Mesenteric fat pad (tissue), 1 donor: ENCODE data around the gene CYB5B. TPM values are rescaled to one million over a fixed set of nuclear protein-coding genes. Genes with fewer than 3 reads are reported as not detected.
A peak's percentile ranks its signal among the peaks of the same experiment; 100 is the strongest.
"Not testable (repeated sequence)": the region's sequence is repeated elsewhere in the genome, so short reads cannot be mapped to it uniquely, and the experiment has no call there.

Experiments
- DNase-seq: peaks from one replicate; pipeline ENCODE4 v3.0.0-alpha.2; 2020; ENCODE audit warnings: low spot score
- total RNA-seq: library from RNA; stranded (reverse); fragmentation: NEBNext Ultra II Directional; extraction: Animal tissue kit (Norgen Biotek cat#: 25700); gene quantifications from one replicate; pipeline ENCODE4 v1.2.1, GENCODE V29; 2021
- donor health status: DM: yes; HTN: yes; CAD: no.

The CYB5B gene
- total RNA-seq, 1 donor from 2014 or later = 62.5 TPM

DNA sequence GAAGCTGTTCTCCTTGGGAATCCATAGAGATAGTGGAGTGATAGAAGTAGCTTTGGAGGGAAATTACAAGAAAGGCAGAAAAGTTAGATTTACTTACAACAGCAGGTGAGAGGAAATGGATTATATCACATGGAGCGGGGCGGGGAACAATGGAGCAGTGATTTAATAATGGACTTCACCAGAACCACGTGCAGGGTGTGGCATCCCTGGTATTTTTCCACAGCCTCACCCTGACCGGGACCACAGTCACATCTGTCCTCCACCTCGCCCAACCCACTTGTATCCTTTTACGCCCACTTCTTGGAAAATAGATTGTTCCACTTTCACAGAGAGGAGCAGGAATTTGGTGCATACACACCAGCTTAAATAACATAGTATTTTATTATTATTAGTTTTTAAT is 15.9 kb upstream of the CYB5B start:
- DNase-seq = no peak

DNA sequence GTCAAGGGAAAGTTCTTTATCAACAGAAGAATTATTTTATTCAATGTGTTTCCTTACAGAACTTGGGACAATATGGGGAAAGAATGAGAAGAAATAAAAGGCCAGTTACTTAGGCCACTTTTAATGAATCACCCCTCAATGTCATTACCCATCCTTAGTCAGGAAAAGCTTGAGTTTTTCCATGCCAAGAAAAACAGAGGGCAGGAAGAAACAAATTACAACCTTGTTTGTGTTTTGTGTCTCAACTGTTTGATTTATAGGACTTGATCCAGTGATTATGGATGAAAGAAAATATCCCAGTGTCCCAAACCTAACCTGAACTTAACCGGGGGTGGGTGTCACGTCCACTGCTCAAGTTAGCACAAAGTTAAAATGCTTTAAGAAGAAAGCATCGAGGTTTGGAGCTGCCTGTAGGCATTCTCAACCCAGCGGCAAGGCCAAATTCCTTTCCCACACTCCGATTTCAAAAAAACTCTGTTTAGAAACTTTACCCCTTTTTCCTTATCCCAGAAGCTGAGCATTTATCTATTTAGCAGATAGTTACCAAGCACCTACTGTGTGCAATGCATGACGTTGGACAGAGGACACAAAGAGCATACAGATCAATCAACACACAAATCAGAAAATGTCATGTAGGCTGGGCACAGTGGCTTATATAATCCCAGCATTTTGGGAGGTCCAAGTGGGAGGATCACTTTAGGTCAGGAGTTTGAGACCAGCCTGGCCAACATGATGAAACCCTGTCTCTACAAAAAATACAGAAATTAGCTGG is 14.0 kb upstream of the CYB5B start:
- no peak for DNase-seq

DNA sequence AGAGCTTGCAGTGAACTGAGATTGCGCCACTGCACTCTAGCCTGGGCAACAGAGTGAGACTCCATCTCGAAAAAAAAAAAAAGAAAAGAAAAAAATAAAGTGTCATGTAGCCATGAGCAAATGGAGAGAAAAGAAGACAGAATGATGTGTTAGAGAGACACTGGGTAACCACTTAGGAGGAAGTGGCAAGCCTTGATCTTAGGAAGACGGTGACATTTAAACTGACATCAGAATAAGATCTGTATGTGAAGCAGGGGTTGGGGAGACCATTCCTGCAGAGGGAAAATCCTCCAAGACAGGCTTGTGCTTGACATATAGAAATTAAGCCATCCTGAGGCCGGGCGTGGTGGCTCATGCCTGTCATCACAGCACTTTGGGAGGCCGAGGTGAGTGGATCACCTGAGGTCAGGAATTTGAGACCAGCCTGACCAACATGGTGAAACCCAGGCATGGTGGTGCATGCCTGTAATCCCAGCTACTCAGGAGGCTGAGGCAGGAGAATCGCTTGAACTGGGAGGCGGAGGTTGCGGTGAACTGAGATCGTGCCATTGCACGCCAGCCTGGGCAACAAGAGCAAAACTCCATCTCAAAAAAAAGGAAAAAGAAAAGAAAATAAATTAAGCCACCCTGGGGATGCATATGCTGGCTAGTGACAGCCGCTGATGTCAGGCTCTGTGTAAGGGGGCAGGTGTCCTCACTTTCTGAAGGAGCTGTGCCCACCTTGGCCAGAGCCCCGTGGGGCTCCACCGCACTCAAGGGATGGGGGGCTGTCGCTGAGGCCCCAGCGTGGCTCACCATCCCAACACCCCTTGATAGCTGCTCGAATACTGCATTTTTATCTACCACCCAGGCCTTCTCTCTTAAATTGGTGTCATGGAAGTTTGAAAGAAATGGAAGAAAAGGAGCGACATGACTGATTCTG is 13.1 kb upstream of the CYB5B start:
- DNase-seq = peak; percentile 59

DNA sequence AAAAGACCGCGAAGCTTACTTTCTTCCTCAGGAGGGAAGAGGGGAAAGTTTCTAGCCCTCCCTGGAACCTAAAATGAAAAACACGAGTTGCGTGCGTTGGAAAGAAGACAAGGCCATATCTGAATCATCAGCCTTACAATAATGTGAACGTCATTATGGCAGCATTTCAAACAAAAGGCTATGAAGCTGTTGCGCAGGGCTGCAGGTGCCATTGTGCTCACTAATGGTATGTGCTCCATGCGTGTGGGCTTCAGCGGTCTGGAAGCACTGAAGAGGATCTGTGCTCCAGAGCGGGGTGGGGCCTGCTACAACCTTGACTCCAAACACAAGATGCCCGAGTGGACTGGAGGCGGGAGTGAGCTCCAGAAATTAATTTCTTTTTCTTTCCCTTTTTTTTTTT is 12.1 kb upstream of the CYB5B start:
- DNase-seq = no peak

DNA sequence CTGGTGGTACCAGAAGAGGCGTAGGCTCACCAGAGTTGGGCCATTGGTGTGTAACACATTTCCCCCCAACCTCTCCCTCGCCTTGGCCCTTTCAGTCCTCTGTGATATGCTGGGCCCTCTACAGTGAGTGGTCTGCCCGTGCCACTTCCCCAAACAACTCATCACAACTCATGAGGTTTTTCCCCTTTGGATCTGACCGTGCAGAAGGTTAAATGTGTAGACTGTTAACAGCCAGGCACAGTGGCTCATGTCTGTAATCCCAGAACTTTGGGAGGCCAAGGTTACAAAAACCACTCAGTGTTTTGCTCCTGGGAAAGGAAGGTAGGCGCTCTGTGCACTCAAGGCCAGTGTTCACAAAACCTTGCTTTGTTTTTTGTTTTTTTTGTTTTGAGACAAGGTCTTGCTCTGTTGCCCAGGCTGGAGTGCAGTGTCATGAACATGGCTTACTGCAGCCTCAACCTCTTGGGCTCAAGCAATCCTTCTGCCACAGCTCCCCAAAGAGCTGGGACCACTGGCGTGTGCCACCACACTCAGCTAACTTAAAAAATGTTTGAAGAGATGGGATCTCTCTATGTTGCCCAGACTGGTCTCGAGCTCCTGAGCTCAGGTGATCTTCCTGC is 11.3 kb upstream of the CYB5B start:
- DNase-seq = no peak

DNA sequence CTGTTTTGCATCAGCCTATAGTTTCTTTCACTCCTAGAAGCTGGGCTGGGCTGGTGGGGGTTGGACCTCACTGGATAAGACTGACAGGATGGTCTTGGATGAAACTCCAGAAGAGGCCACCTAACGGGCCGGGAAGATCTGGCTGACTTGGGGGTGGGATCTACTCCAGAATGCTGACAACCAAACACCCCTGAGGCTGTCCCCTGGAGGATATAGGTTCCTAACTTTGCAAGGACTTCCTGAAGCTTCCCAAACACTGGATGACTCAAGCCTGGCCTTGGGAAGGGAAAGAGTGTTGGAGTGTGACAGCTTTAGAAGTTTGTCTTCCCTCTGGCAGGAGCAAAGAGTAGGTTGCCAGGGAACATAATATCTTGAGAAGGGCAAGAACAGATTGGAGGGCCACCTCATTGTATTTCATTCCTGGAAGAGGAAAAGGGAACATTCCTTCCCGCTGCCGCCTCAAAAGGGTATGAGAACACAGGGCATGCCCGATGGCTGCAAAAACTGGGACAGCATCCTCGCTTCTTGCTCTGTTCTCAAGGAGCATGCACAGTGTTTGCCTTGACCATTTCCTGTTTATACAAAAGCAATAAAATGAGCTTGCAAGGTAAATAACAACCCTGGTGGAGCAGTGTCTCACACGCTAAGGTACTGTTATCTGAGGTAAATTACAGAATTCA is 6.8 kb upstream of the CYB5B start:
- peak; percentile 43 for DNase-seq

DNA sequence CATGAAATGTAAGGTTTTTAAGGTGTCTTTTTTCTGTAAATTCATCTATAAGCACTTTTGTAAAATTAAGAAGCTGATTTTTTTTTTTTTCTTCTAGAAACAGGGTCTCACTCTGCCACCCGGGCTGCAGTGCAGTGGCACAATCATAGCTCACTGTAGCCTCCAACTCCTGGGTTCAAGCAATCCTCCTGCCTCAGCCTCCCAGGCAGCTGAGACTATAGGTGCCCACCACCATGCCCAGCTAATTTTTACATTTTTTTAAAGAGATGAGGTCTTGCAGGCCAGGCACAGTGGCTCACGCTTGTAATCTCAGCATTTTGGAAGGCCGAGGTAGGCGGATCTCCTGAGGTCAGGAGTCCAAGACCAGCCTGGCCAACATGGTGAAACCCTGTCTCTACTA is 4.5 kb upstream of the CYB5B start:
- peak; percentile 30 for DNase-seq

DNA sequence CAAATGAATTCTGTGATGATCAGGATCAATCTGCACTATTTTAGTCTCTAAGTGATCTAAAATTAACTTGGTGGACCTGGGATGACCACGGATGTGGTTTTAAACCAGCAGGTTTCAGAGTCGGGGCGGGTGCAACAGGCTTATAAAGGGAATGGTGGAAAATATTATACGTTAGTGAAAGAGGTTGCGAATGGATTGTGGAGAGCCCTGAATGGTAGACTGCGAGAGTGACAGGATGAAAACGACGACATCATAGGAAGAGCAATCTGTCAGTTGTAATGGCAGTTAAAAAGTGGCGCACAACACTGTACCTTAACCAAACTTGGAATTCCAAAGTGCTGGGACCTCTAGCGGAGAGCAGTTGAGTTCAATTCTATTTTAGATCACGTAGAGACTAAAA is 1.2 kb upstream of the CYB5B start:
- no peak for DNase-seq

DNA sequence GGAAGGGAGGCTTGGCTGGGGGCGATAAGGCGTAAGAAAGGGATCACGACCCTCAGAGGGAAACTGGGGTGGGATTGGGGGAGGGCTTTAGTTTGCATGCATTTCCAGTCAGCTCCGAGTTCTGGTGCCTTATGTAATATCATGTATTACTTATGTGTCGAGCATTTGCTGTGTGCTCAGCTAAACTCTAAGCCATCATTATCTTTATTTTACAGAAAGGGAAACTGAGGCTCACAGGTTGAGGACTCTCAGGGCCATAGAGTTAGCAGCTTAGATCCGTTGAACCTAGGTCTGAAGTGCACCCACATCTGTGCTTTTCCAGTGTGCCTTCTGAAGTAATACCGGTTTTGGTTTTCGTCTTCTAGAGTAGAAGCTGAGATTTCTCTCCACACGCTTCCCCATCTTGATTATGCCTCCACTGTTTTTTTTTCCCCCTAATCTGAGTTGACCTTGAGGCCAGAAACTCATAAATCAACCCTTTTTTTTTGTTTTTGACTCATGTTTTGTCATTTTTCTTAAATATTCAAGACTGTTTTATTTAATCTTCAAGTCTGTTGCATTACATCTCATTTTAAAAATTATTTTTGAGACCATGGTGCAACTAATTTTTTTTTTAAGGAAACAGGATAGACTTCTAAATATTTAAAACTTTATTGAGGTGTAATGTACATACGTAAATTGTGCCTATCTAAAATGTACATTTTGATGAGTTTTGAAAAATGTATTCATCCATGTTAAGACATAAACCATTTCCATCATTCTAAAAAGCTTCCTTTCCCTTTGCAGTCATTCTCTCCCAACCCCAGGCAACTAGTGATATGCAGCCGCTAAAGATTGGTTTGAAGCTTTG is 741 bp downstream of the CYB5B start:
- DNase-seq = no peak

DNA sequence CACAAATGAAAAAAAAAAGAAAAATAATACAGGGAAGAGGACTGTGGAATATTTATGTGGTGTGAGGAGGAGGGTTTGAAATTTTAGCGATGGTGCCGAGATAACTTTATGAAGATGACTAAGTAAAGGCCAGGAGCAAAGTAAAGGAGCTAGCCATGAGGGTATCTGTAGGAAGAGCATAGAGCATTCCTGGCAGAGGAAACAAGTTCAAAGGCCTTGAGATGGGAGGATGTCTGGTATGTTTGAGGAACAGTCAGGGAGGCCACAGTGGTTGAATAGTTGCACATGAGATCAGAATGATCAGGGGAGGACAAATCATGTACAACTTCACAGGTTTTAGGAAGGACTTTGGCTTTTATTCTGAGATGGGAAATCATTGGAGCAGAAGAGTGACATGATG is 4.2 kb downstream of the CYB5B start:
- DNase-seq = no peak

DNA sequence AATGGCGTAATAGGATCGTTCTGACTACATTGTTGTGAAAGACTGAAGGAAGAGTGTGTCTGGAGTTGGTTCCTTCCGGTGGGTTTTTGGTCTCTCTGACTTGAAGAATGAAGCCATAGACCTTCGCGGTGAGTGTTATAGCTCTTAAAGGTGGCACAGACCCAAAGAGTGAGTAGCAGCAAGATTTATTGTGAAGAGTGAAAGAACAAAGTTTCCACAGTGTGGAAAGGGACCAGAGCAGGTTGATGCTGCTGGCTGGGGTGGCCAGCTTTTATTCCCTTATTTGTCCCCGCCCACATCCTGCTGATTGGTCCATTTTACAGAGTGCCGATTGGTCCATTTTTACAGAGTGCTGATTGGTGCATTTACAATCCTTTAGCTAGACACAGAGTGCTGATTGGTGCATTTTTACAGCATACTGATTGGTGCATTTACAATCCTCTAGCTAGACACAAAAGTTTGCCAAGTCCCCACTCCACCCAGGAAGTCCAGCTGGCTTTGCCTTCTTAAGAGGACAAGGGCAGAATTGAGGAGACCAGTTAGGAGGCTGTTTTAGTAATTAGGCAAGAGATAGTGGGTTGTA is 4.7 kb downstream of the CYB5B start:
- not testable (repeated sequence) for DNase-seq

DNA sequence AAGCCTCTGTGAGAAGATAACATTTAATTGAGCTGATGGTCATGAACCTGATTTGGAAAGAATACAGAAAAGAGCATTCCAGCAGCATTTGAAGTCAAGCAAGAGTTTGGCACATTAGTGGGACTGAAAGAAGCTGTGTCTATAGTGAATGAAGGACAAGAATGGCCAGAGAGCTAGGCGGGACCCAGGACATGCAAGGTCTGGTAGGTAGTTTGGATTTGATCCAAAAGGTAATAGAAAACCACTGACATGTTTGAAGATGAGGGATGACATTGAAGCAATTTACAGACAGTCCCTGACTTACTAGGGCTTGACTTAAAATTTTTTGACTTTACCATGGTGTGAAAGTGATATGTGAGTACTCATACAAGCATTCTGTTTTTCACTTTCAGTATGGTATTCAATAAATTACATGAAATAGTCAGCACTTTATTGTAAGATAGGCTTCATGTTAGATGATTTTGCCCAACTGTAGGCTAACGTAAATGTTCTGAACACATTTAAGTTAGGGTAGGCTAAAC is 7.6 kb downstream of the CYB5B start:
- no peak for DNase-seq

DNA sequence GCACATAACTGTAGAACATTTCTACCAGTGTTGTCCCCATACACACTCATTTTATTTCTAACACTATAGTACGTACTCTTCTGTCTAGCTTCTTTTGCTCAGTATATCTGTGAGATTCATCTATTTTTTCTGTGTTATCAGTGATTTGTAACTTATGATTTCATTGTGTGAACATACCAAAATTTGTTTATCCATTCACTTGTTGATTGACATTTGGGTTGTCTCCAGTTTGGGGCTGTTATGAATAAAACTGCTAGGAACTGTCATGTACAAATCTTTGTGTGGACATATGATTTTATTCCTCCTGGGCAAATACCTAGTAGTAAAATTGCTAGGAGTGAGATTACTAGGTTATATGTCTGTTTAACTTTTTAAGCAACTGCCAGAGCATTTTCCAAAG is 9.6 kb downstream of the CYB5B start:
- DNase-seq = no peak

DNA sequence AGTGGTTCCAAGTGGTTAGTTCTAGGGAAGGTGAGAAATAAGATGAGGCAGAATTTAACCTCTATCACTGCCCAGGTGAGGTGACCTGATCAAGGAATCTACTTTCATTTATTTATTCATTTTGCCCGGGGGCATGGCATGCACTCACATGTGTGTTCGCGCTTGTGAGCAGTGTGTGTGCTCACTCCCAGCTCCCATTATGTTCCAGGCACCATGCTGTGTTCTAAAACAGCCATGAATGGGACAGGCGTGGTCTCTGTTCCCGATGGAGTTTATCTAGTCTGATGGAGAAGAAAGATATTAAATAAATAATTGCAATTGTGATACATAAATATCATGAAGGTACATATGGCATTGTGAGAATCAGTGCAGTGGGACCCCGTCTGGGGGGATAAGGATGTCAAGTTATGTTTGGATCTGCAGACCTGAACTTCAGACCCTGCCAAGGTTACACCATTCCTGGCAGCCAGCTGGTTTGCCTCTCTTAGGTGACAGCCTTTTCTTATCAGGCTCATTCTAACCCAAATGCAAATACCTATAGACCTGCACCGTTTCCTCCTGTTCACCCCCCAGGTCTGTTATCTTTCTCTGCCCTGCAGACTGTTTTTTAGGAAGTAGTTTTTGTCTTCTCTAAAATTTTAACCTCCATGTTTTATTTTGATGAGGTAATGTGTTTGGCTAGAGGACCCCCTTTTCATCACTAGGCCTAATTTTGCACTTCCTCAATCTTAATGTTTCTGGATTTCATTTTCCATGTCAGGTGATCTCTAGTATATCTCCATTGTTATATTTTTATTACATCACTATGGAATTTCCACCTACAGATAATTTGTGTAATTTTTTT is 11.8 kb downstream of the CYB5B start:
- DNase-seq = no peak

DNA sequence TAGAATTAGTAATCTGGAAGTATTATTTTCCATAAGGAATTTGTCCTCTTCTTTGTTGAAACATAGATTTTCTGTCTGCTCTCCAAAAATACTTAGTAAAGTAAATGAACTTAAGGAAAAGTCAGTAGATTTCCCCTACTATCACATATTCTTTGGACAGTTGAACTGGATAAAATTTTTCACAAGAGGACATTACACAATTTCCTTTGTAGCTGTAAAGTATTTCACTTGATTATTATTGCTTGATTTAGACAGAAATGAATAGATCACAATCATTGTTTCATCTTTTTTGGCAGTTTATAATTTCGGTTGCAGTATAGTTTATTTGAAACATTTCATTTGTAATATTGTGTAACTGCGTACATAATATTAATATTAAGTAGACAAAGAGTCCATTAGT is 12.5 kb downstream of the CYB5B start:
- DNase-seq = no peak

DNA sequence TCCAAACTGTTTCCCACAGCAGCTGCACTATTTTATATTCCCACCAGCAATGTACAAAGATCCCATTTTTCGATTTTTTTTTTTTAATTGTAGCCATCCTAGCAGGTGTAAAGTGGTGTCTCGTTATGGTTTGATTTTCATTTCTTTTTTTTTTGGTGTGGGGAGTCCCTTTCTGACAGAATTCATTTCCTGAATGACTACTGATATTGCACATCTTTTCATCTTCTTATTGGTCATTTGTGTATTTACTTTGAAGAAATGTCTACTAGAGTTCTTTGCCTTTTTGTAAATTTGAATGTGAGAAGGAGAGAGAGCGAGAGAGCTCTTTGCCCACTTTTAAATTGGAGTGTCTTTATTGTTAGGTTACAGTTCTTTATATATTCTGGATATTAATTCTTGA is 14.0 kb downstream of the CYB5B start:
- DNase-seq = no peak

DNA sequence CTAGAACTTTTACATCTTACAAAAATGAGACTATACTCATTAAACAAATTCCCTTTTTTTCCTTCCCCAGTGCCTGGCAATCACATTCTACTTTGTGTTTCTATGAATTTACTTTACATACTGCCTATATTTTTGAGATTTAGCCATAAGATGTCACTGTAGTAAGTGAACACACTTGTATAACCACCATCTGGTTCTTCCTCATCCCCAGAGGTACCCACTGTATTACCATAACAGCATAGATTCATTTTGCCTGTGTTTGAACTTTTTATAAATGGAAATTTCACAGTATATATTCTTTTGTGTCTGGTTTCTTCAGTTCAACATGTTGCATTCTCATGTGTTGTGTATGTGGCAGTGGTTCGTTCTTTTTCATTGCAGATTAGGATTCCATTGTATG is 15.8 kb downstream of the CYB5B start:
- DNase-seq = no peak

DNA sequence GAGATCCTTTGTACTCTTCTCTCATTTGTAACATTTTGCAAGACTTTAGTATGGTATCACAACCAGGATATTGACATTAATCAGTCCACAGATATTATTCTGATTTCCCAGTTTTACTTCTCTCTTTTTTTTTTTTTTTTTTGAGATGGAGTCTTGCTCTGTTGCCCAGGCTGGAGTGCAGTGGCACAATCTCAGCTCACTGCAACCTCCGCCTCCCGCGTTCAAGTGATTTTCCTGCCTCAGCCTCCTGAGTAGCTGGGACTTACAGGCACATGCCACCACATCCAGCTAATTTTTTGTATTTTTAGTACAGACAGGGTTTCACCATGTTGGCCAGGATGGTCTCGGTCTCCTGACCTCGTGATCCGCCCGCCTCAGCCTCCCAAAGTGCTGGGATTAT is 16.6 kb downstream of the CYB5B start:
- DNase-seq = not testable (repeated sequence)
